Liver (tissue), 9 donors: Measurements from ENCODE around the gene CDKN2C. TPM values are rescaled to one million over a fixed set of nuclear protein-coding genes. Genes with fewer than 3 reads are reported as not detected.

Experiments used
- DNase-seq: peaks from one replicate; pipeline ENCODE4 v3.0.0-alpha.2; 2017; ENCODE audit warnings: low spot score
- H3K27ac ChIP-seq, 2 donors: one replicate each; pipeline ENCODE4 v1.7.0; 2013; ENCODE audit warnings: inconsistent platforms in 2 of 2, low read length in 2 of 2, control low read depth in 1 of 2, low read depth in 1 of 2, mild to moderate bottlenecking in 1 of 2
- H3K27me3 ChIP-seq, 4 donors: one replicate each; pipeline versions ENCODE4 v1.6.1 to v1.7.0; 2013; ENCODE audit warnings: low read length in 3 of 4, inconsistent platforms in 1 of 4, mild to moderate bottlenecking in 1 of 4, moderate library complexity in 1 of 4; ENCODE audit not compliant: control insufficient read depth in 4 of 4, insufficient read depth in 4 of 4
- H3K36me3 ChIP-seq, 4 donors: one replicate each; pipeline versions ENCODE4 v1.6.1 to v1.7.0; 2013; ENCODE audit warnings: low read length in 3 of 4, mild to moderate bottlenecking in 3 of 4, low read depth in 1 of 4, moderate library complexity in 1 of 4; ENCODE audit not compliant: control insufficient read depth in 4 of 4, insufficient read depth in 3 of 4
- H3K4me1 ChIP-seq, 4 donors: one replicate each; pipeline versions ENCODE4 v1.6.1 to v1.7.0; 2013; ENCODE audit warnings: low read length in 3 of 4, mild to moderate bottlenecking in 3 of 4, moderate library complexity in 1 of 4; ENCODE audit not compliant: control insufficient read depth in 4 of 4, insufficient read depth in 4 of 4
- H3K4me3 ChIP-seq, 3 donors: one replicate each; pipeline versions ENCODE4 v1.6.1 to v1.7.0; 2013; ENCODE audit warnings: low read length in 3 of 3, control low read depth in 1 of 3, low read depth in 1 of 3, mild to moderate bottlenecking in 1 of 3
- H3K9ac ChIP-seq, 2 donors: one replicate each; pipeline ENCODE4 v1.7.0; 2013; ENCODE audit warnings: low read length in 2 of 2, mild to moderate bottlenecking in 2 of 2, moderate library complexity in 2 of 2, control low read depth in 1 of 2, low read depth in 1 of 2
- H3K9me3 ChIP-seq, 4 donors: one replicate each; pipeline versions ENCODE4 v1.6.1 to v1.7.0; 2013; ENCODE audit warnings: low read length in 3 of 4; ENCODE audit not compliant: control insufficient read depth in 4 of 4
- GABPA ChIP-seq, 2 donors: IDR thresholded peaks in 1 of 2; conservative IDR thresholded peaks in 1 of 2; 2 replicates each; pipeline ENCODE4 v1.6.1; 2016; ENCODE audit warnings: antibody characterized with exemption in 2 of 2, mild to moderate bottlenecking in 1 of 2, moderate library complexity in 1 of 2
- HNF4A ChIP-seq, 2 donors: conservative IDR thresholded peaks; 2 replicates each; pipeline ENCODE4 v1.6.1; 2016; ENCODE audit warnings: antibody characterized with exemption in 2 of 2, mild to moderate bottlenecking in 2 of 2
- JUND ChIP-seq, 2 donors: IDR thresholded peaks; 2 replicates each; pipeline ENCODE4 v1.6.1; 2016; ENCODE audit warnings: antibody characterized with exemption in 2 of 2
- RAD21 ChIP-seq, 2 donors: IDR thresholded peaks; 2 replicates each; pipeline ENCODE4 v1.6.1; 2016; ENCODE audit warnings: antibody characterized with exemption in 2 of 2, mild to moderate bottlenecking in 2 of 2
- RXRA ChIP-seq, 2 donors: IDR thresholded peaks; 2 replicates each; pipeline ENCODE4 v1.6.1; 2017 to 2018; ENCODE audit warnings: antibody characterized with exemption in 2 of 2, mild to moderate bottlenecking in 1 of 2
- SP1 ChIP-seq: IDR thresholded peaks from 2 replicates; pipeline ENCODE4 v1.6.1; 2018; ENCODE audit warnings: antibody characterized with exemption, mild to moderate bottlenecking
- YY1 ChIP-seq: IDR thresholded peaks from 2 replicates; pipeline ENCODE4 v1.6.1; 2016; ENCODE audit warnings: antibody characterized with exemption, mild to moderate bottlenecking
- WGBS: extraction: QIAGEN DNeasy Blood & Tissue Kit; methylation state at CpG from one replicate; pipeline ENCODE4 v1.1.7; 2013; 5-methylcytosine and 5-hydroxymethylcytosine counted together
- polyA plus RNA-seq, 2 donors: library from polyadenylated mRNA; stranded (reverse) in 1 of 2; unstranded in 1 of 2; fragments of 200-250 nt in 1 of 2; fragments of >200 nt in 1 of 2; fragmentation: Nextera tagmentation in 1 of 2; extraction: Ambion mirVana in 1 of 2; gene quantifications; one replicate each; pipeline versions ENCODE4 v1.2.1 to v1.2.3, GENCODE V29; 2013 to 2015
- total RNA-seq, 2 donors: library from RNA; depleted of rRNA; stranded (reverse); fragments of >200 nt; gene quantifications; one replicate each; pipeline ENCODE4 v1.2.3, GENCODE V29; 2014
- TF ChIP-seq, protein P1 (sequence below): IDR thresholded peaks from 2 replicates; pipeline ENCODE4 v1.6.1; 2016; ENCODE audit warnings: antibody characterized with exemption
- TF ChIP-seq, protein P2 (sequence below): fragments of 150-350 bp; IDR thresholded peaks from 2 replicates; pipeline ENCODE4 v1.5.1; 2017; ENCODE audit warnings: improper control_type of control experiment, low read depth, low read length; ENCODE audit not compliant: missing input control
- TF ChIP-seq, protein P3 (sequence below): IDR thresholded peaks from 2 replicates; pipeline ENCODE4 v1.6.1; 2016; ENCODE audit warnings: antibody characterized with exemption
- TF ChIP-seq, protein P4 (sequence below): IDR thresholded peaks from 2 replicates; pipeline ENCODE4 v1.6.1; 2016; ENCODE audit warnings: antibody characterized with exemption
- TF ChIP-seq, protein P5 (sequence below): IDR thresholded peaks from 2 replicates; pipeline ENCODE4 v1.6.1; 2016; ENCODE audit warnings: antibody characterized with exemption, mild to moderate bottlenecking
- donor health status: healthy.
- donor health status: healthy.
- donor health status: healthy.
- donor health status: healthy.
- donor health status: healthy.

CDKN2C gene
- total and polyA plus RNA-seq, 4 donors = 1.9 to 27.4 (median 4.2) TPM

DNA sequence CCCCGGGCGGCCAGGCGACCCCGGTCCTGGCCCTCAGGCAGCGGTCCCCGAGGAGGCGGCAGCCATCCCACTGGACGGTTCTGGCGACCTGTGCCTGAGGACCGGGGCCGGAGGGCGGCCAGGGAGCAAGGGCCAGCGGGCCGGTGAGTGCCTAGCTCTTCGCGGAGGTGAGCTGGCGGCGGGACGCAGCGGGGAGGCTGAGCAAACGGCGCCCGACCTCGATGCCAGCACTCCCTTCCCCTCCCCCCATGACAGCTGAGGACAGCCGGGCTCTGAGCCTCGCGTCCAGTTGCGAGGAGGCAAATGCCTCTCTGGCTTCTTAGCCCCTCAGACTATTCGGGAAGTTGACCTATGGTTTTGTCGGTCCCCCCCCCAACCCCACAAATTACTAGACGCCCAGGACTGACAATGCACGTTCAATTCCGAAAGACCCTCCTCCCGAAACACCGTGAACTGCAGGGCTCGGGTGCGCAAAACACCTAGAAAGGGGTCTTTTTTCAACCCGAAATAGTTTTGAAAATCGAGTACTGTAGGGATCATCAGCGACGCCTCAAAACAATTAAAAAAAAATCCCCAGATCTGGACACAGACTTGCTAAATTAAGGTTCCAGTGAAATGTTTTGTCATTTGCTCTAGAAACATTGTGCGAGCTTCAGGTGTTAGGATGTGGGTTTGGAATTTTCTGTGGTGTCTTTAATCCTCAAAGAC, 8.3 kb downstream of the CDKN2C start:
- no peaks in the 10 kb centered on the region for H3K27me3 ChIP-seq
- H3K36me3 ChIP-seq = no peaks in the 10 kb centered on the region
- no peaks in the 10 kb centered on the region for H3K9me3 ChIP-seq

DNA sequence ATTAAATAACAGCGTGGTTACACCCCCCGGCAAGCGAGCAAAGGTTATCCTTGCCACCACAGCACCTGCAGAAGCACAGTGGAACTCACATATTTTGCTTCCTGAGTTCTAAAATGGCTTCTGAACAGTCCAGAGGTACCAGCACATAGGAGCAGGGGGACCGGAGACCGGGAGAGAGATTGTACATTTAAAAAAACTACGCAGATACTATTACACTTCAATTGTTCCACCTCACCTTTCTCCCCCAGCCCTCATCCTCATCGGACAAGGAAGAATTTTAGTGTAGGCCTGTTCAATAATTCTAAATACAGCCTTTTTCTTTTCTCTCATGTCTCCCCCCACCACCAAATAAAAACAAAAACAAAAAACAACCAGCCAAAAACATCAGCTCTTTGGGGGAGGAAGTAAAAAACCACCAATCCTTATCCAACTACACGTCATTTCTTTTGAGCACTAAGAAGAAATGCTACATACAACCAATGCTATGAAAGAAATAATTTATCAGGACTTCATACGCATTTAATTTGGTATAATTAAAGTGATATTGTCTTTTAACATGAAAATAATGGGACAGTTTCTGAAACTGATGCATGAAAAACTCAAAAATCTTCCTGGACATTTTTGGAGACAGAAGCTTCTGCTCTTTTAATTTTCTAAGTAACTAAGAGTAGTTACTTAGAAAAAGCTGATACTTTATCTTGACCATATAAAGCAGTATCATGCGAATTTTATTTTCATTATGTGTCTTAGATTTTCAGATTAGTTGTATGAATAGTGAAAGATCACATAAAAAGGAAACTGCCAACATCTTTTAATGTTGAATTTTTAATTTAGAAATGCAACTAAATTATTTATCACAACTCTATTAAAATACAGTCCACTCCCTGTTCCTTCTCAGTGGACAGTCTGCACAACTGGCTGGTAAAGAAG, 9.1 kb downstream of the CDKN2C start:
- Histone ChIP-seq H3K9ac (peak overlapping the region; percentile 64 to 93), H3K27ac (peak overlapping the region; percentile 72 to 81), H3K4me3 (peak overlapping the region in 2 of 3 donors; percentile 82 to 89), H3K36me3 (no peaks in the 10 kb centered on the region), H3K27me3 (no peaks in the 10 kb centered on the region), H3K4me1 (peaks cover 0 to 23% (median 16%) of the 10 kb centered on the region in 4 donors), H3K9me3 (no peaks in the 10 kb centered on the region)
- DNase-seq = peak; percentile 45
- 16% methylated on average over 10 of the region's 10 CpGs for WGBS
- TF ChIP-seq SP1 (peak; percentile 43), YY1 (peak; percentile 95), JUND (IDR thresholded peaks at IDR 0.05) (no peak), GABPA (IDR thresholded peaks at IDR 0.05 in 1 of 2, conservative IDR thresholded peaks at IDR 0.05 in 1 of 2) (no peak), HNF4A (conservative IDR thresholded peaks at IDR 0.05) (peak; percentile 44 to 56), RXRA (IDR thresholded peaks at IDR 0.05) (no peak), RAD21 (IDR thresholded peaks at IDR 0.05) (no peak)
- TF ChIP-seq, protein P1, sequence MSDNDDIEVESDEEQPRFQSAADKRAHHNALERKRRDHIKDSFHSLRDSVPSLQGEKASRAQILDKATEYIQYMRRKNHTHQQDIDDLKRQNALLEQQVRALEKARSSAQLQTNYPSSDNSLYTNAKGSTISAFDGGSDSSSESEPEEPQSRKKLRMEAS = peak; percentile 4
- TF ChIP-seq, protein P2, sequence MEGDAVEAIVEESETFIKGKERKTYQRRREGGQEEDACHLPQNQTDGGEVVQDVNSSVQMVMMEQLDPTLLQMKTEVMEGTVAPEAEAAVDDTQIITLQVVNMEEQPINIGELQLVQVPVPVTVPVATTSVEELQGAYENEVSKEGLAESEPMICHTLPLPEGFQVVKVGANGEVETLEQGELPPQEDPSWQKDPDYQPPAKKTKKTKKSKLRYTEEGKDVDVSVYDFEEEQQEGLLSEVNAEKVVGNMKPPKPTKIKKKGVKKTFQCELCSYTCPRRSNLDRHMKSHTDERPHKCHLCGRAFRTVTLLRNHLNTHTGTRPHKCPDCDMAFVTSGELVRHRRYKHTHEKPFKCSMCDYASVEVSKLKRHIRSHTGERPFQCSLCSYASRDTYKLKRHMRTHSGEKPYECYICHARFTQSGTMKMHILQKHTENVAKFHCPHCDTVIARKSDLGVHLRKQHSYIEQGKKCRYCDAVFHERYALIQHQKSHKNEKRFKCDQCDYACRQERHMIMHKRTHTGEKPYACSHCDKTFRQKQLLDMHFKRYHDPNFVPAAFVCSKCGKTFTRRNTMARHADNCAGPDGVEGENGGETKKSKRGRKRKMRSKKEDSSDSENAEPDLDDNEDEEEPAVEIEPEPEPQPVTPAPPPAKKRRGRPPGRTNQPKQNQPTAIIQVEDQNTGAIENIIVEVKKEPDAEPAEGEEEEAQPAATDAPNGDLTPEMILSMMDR = no peak
- TF ChIP-seq, protein P3, sequence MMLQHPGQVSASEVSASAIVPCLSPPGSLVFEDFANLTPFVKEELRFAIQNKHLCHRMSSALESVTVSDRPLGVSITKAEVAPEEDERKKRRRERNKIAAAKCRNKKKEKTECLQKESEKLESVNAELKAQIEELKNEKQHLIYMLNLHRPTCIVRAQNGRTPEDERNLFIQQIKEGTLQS = peak; percentile 8
- TF ChIP-seq, protein P4, sequence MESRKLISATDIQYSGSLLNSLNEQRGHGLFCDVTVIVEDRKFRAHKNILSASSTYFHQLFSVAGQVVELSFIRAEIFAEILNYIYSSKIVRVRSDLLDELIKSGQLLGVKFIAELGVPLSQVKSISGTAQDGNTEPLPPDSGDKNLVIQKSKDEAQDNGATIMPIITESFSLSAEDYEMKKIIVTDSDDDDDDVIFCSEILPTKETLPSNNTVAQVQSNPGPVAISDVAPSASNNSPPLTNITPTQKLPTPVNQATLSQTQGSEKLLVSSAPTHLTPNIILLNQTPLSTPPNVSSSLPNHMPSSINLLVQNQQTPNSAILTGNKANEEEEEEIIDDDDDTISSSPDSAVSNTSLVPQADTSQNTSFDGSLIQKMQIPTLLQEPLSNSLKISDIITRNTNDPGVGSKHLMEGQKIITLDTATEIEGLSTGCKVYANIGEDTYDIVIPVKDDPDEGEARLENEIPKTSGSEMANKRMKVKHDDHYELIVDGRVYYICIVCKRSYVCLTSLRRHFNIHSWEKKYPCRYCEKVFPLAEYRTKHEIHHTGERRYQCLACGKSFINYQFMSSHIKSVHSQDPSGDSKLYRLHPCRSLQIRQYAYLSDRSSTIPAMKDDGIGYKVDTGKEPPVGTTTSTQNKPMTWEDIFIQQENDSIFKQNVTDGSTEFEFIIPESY = peak; percentile 11
- TF ChIP-seq, protein P5, sequence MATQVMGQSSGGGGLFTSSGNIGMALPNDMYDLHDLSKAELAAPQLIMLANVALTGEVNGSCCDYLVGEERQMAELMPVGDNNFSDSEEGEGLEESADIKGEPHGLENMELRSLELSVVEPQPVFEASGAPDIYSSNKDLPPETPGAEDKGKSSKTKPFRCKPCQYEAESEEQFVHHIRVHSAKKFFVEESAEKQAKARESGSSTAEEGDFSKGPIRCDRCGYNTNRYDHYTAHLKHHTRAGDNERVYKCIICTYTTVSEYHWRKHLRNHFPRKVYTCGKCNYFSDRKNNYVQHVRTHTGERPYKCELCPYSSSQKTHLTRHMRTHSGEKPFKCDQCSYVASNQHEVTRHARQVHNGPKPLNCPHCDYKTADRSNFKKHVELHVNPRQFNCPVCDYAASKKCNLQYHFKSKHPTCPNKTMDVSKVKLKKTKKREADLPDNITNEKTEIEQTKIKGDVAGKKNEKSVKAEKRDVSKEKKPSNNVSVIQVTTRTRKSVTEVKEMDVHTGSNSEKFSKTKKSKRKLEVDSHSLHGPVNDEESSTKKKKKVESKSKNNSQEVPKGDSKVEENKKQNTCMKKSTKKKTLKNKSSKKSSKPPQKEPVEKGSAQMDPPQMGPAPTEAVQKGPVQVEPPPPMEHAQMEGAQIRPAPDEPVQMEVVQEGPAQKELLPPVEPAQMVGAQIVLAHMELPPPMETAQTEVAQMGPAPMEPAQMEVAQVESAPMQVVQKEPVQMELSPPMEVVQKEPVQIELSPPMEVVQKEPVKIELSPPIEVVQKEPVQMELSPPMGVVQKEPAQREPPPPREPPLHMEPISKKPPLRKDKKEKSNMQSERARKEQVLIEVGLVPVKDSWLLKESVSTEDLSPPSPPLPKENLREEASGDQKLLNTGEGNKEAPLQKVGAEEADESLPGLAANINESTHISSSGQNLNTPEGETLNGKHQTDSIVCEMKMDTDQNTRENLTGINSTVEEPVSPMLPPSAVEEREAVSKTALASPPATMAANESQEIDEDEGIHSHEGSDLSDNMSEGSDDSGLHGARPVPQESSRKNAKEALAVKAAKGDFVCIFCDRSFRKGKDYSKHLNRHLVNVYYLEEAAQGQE = no peak

More for the DNA sequence above, 8.3 kb downstream of the CDKN2C start:
- WGBS = 2% methylated on average over 42 of the region's 42 CpGs
- H3K9ac ChIP-seq = peak overlapping the region; percentile 64 to 93
- peaks cover 0 to 23% (median 16%) of the 10 kb centered on the region in 4 donors for H3K4me1 ChIP-seq
- peak overlapping the region; percentile 72 to 81 for H3K27ac ChIP-seq
- TF ChIP-seq RXRA (IDR thresholded peaks at IDR 0.05) (peak; percentile 11 to 13), GABPA (IDR thresholded peaks at IDR 0.05 in 1 of 2, conservative IDR thresholded peaks at IDR 0.05 in 1 of 2) (no peak), JUND (IDR thresholded peaks at IDR 0.05) (no peak)
- TF ChIP-seq, protein P5 = no peak
- TF ChIP-seq, protein P1 = peak; percentile 5
- H3K4me3 ChIP-seq = peak overlapping the region; percentile 78 to 89 (median 82)
- DNase-seq = peak; percentile 53
